HG03039 (cell line): ENCODE data around the gene IGSF22.

Source experiments
- ATAC-seq: cut with Tn5 transposase; IDR thresholded peaks from one replicate; pipeline ENCODE4 v1.9.1; 2021; ENCODE audit warnings: mild to moderate bottlenecking, moderate library complexity; ENCODE audit not compliant: unreplicated experiment

IGSF22 gene

GRCh38 chr11:18726040-18726439, at the start of gene IGSF22:
Gene IGSF22 (minus strand): TSS chr11:18726188. CDS start chr11:18724236, 1,952 bp downstream.
- no peak for ATAC-seq

GRCh38 chr11:18774801-18775200, 48.8 kb upstream of the IGSF22 start:
- no peak for ATAC-seq

GRCh38 chr11:18773681-18774080, 47.7 kb upstream of the IGSF22 start:
- ATAC-seq, result no peak

GRCh38 chr11:18773104-18773503, 47.1 kb upstream of the IGSF22 start:
- no peak for ATAC-seq

GRCh38 chr11:18772211-18772610, 46.2 kb upstream of the IGSF22 start:
- ATAC-seq, result no peak

- no peak for ATAC-seq
These were observed 45.5 kb upstream of the IGSF22 start for GRCh38 chr11:18771266-18772035.

- ATAC-seq, result no peak
These were observed 44.6 kb upstream of the IGSF22 start for GRCh38 chr11:18770479-18771125.

- peak; percentile 45 for ATAC-seq
These were observed 43.9 kb upstream of the IGSF22 start for GRCh38 chr11:18769802-18770456.

- ATAC-seq, result no peak
These were observed 43.0 kb upstream of the IGSF22 start for GRCh38 chr11:18768978-18769377.

- peak; percentile 78 for ATAC-seq
These were observed 42.5 kb upstream of the IGSF22 start for GRCh38 chr11:18768472-18768901.

GRCh38 chr11:18766015-18766414, 40.0 kb upstream of the IGSF22 start:
- no peak for ATAC-seq

GRCh38 chr11:18765554-18765953, 39.6 kb upstream of the IGSF22 start:
- no peak for ATAC-seq

- no peak for ATAC-seq
These were observed 35.8 kb upstream of the IGSF22 start for GRCh38 chr11:18761741-18762140.

GRCh38 chr11:18761144-18761543, 35.2 kb upstream of the IGSF22 start:
- no peak for ATAC-seq

- no peak for ATAC-seq
These were observed 31.8 kb upstream of the IGSF22 start for GRCh38 chr11:18757811-18758210.

GRCh38 chr11:18756889-18757288, 30.9 kb upstream of the IGSF22 start:
- ATAC-seq, result no peak

- ATAC-seq, result no peak
These were observed 28.3 kb upstream of the IGSF22 start for GRCh38 chr11:18754308-18754707.

GRCh38 chr11:18752502-18752901, 26.5 kb upstream of the IGSF22 start:
- ATAC-seq, result no peak

GRCh38 chr11:18750944-18751343, 25.0 kb upstream of the IGSF22 start:
- ATAC-seq, result no peak

GRCh38 chr11:18749681-18750319, 23.8 kb upstream of the IGSF22 start:
- no peak for ATAC-seq

GRCh38 chr11:18748766-18749365, 22.9 kb upstream of the IGSF22 start:
- no peak for ATAC-seq
